GM12801 (cell line): ENCODE results near the gene ARHGAP6.

ENCODE experiments used
- CTCF ChIP-seq: IDR thresholded peaks from one replicate; pipeline ENCODE4 v1.5.1; 2011; ENCODE audit warnings: control low read depth; ENCODE audit not compliant: insufficient read length; ENCODE audit errors: extremely low read depth

The ARHGAP6 gene

GRCh38 chrX:11190745-11191510 lies 474.8 kb downstream of the ARHGAP6 start:
- TF ChIP-seq CTCF = no peak

GRCh38 chrX:11189097-11189496 lies 476.6 kb downstream of the ARHGAP6 start:
- TF ChIP-seq CTCF = no peak

- TF ChIP-seq CTCF = no peak
Observed at GRCh38 chrX:11188664-11189063, 477.1 kb downstream of the ARHGAP6 start.

DNA sequence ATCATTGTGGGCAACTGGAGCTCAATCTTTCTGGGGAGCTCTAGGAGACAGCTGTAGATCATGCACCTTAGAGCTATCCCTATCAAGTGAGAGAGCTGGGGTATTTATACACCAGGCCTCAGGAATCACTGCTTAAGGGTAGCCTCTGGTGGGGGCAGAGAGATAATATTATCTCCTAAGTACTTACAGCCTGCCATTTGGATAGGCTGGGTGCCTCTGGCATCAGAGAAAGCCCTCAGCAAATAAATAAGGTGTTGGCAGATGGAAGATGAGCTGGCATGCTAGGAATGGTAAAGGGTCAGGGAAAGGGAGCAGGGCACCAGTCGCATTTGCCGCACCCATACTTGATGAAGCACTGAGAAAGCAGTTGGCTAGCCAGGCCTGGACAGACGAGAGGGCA lies 478.7 kb downstream of the ARHGAP6 start:
- TF ChIP-seq CTCF = no peak

- no peak for TF ChIP-seq CTCF
Observed at GRCh38 chrX:11185861-11186260, 479.9 kb downstream of the ARHGAP6 start.

GRCh38 chrX:11180571-11180970 lies 485.1 kb downstream of the ARHGAP6 start:
- TF ChIP-seq CTCF = no peak

- no peak for TF ChIP-seq CTCF
Observed at GRCh38 chrX:11172415-11172814, 493.3 kb downstream of the ARHGAP6 start.

DNA sequence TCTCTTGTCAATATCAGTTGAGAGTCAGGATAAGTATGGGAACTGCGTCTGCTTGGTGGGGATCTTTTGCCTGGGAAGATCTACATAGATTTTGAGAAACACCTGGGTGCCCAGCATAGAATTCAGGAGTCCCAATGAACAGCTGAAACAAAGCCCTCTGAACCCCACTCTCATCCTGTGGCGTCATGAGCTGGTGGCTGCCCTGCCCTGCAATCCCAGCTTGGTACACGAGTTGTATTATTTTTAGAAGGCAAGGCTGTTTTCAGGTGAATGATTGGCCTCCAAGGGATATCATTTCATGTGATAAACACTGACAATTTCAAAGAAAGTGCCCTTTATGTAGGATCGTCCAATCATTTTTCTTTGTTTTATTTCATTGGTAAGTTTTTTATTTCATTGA lies 493.8 kb downstream of the ARHGAP6 start:
- TF ChIP-seq CTCF = no peak
